Fibroblast of lung (primary cell): ENCODE results near the gene DDX51. TPM values are rescaled to one million over a fixed set of nuclear protein-coding genes. Genes with fewer than 3 reads are reported as not detected.

Source experiments
- DNase-seq, 2 donors: peaks; one replicate each; pipeline versions ENCODE4 v3.0.0 to v3.0.0-alpha.2; 2010; ENCODE audit warnings: low read depth in 2 of 2
- H2AFZ ChIP-seq: 2 replicates; pipeline ENCODE4 v1.5.1; 2012; ENCODE audit warnings: low read length, control low read depth, inconsistent platforms
- H3K27ac ChIP-seq: 2 replicates; pipeline ENCODE4 v1.5.1; 2011; ENCODE audit warnings: low read length, control low read depth; ENCODE audit not compliant: insufficient read depth
- H3K27me3 ChIP-seq: 2 replicates; pipeline ENCODE4 v1.5.1; 2011; ENCODE audit warnings: mild to moderate bottlenecking, low read length; ENCODE audit not compliant: control insufficient read depth, insufficient read depth
- H3K36me3 ChIP-seq: 2 replicates; pipeline ENCODE4 v1.5.1; 2011; ENCODE audit warnings: low read length; ENCODE audit not compliant: control insufficient read depth, insufficient read depth
- H3K4me1 ChIP-seq: 2 replicates; pipeline ENCODE4 v1.5.1; 2011; ENCODE audit warnings: low read length; ENCODE audit not compliant: control insufficient read depth, insufficient read depth; ENCODE audit errors: extremely low read depth
- H3K4me2 ChIP-seq: 2 replicates; pipeline ENCODE4 v1.5.1; 2011; ENCODE audit warnings: low read length, control low read depth; ENCODE audit not compliant: insufficient read depth; ENCODE audit errors: extremely low read depth
- H3K4me3 ChIP-seq, 4 experiments: fragments of 200-600 bp in 1 of 4; sonication (generic) in 1 of 4; replicated peaks in 1 of 4; 2 replicates each; pipeline ENCODE4 v1.5.1; 2011 to 2016; ENCODE audit warnings: low read length in 4 of 4, low read depth in 3 of 4, mild to moderate bottlenecking in 3 of 4, control low read depth in 2 of 4, inconsistent platforms in 1 of 4, mixed read lengths in 1 of 4; ENCODE audit not compliant: insufficient read depth in 1 of 4; ENCODE audit errors: control extremely low read depth in 1 of 4
- H3K79me2 ChIP-seq: 2 replicates; pipeline ENCODE4 v1.5.1; 2012; ENCODE audit warnings: mild to moderate bottlenecking, low read length, inconsistent platforms; ENCODE audit not compliant: control insufficient read depth, insufficient read depth
- H3K9ac ChIP-seq: 2 replicates; pipeline ENCODE4 v1.5.1; 2011; ENCODE audit warnings: mild to moderate bottlenecking, low read length, control low read depth; ENCODE audit not compliant: insufficient read depth
- H3K9me3 ChIP-seq: 2 replicates; pipeline ENCODE4 v1.5.1; 2012; ENCODE audit warnings: low read depth, low read length; ENCODE audit not compliant: control insufficient read depth, insufficient read depth
- H4K20me1 ChIP-seq: 2 replicates; pipeline ENCODE4 v1.5.1; 2011; ENCODE audit warnings: low read length; ENCODE audit not compliant: control insufficient read depth, insufficient read depth; ENCODE audit errors: extremely low read depth
- EZH2 ChIP-seq: IDR thresholded peaks from 2 replicates; pipeline ENCODE4 v1.5.1; 2012; ENCODE audit warnings: low read length, control low read depth, mild to moderate bottlenecking; ENCODE audit errors: missing control alignments
- polyA plus RNA-seq, 2 donors: library from polyadenylated mRNA; depleted of rRNA in 1 of 2; stranded (reverse) in 1 of 2; unstranded in 1 of 2; fragments of >200 nt; gene quantifications; 2 replicates each; pipeline ENCODE4 v1.2.1, GENCODE V29; 2011 to 2012; ENCODE audit warnings: missing spikeins in 1 of 2
- total RNA-seq: library from RNA; depleted of rRNA; stranded (reverse); fragments of >200 nt; gene quantifications from 2 replicates; pipeline ENCODE4 v1.2.1, GENCODE V29; 2014
- TF ChIP-seq, protein P1 (sequence below), 2 donors: IDR thresholded peaks in 1 of 2; conservative IDR thresholded peaks in 1 of 2; 1 replicate in 1 of 2; 2 replicates in 1 of 2; pipeline ENCODE4 v1.5.1; 2011 to 2012; ENCODE audit warnings: low read length in 2 of 2, control low read depth in 1 of 2, inconsistent platforms in 1 of 2, low read depth in 1 of 2, mild to moderate bottlenecking in 1 of 2

Gene DDX51
- total and polyA plus RNA-seq, 2 donors (not counting 1 experiment from before 2014, with no cell fraction given), result 3.7 to 7.4 TPM

DNA sequence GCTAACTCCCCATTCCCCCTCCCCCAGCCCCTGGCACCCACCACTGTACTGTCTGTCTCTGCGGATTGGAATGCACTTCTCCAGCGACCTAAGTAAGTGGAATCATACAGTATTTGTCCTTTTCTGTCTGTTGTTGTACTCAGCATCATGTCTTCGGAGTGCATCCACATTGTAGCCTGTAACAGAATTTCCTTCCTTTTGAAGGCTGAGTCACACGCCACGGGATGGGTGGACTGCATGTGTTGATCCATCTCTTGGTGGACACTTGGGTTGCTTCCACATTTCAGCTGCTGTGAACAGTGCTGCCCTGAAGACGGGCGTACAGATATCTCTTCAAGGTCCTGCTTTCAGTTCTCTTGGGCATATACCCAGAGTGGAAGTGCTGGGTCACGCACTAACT lies 34.4 kb downstream of the DDX51 start:
- no peak overlapping the region for H3K4me3 ChIP-seq
- H3K9ac ChIP-seq, result no peak overlapping the region
- no peak for DNase-seq
- TF ChIP-seq EZH2, result no peak
- TF ChIP-seq, protein P1, sequence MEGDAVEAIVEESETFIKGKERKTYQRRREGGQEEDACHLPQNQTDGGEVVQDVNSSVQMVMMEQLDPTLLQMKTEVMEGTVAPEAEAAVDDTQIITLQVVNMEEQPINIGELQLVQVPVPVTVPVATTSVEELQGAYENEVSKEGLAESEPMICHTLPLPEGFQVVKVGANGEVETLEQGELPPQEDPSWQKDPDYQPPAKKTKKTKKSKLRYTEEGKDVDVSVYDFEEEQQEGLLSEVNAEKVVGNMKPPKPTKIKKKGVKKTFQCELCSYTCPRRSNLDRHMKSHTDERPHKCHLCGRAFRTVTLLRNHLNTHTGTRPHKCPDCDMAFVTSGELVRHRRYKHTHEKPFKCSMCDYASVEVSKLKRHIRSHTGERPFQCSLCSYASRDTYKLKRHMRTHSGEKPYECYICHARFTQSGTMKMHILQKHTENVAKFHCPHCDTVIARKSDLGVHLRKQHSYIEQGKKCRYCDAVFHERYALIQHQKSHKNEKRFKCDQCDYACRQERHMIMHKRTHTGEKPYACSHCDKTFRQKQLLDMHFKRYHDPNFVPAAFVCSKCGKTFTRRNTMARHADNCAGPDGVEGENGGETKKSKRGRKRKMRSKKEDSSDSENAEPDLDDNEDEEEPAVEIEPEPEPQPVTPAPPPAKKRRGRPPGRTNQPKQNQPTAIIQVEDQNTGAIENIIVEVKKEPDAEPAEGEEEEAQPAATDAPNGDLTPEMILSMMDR (conservative IDR thresholded peaks at IDR 0.05 in 1 of 2, IDR thresholded peaks at IDR 0.05 in 1 of 2; ENCODE audit: low read depth in 1 of 2, low read length in 2 of 2), result no peak
- H3K36me3 ChIP-seq, result peaks cover 13% of the 10 kb centered on the region
- no peak overlapping the region for H3K27ac ChIP-seq
- no peaks in the 10 kb centered on the region for H3K9me3 ChIP-seq
- H3K4me2 ChIP-seq, result no peak overlapping the region
- H3K4me1 ChIP-seq, result no peaks in the 10 kb centered on the region
- H3K79me2 ChIP-seq, result no peaks in the 10 kb centered on the region
- H3K27me3 ChIP-seq, result no peaks in the 10 kb centered on the region
- no peak overlapping the region for H2AFZ ChIP-seq
- H4K20me1 ChIP-seq, result no peaks in the 10 kb centered on the region

DNA sequence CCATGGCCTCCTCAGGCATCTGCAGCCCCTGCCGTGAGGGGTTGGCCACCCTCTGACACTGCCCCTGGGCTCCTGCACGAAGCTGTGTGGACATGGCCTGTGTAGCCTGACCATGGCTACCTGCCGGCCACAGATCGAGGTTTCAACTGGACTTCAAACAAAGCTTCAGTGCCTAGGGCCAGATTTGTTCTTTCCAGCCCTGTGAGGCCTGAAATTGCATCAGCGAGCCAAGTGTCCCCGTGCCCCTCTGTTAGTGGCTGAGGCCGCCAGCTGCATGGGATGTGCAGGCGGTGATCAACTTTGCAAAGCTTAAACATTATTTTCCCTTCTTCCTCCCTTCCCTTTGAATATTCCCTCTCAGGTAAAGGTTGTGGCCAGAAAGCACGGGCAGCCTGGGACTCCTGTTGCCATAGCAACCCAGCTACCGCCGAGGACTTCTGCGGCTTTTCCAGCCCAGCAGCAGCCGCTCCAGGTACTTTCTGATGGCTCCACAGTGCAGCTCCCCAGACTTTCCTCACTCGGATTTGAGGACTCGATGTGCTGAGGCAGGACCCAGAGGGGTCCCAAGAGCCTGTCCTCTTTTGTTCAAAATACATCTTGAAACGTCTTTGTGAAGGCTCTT lies 35.8 kb downstream of the DDX51 start:
- no peaks in the 10 kb centered on the region for H3K9me3 ChIP-seq
- peaks cover 15% of the 10 kb centered on the region for H3K36me3 ChIP-seq
- H3K27me3 ChIP-seq, result no peaks in the 10 kb centered on the region
- DNase-seq, result no peak
- H3K9ac ChIP-seq, result no peak overlapping the region
- no peak overlapping the region for H3K4me3 ChIP-seq
- no peak overlapping the region for H3K4me2 ChIP-seq
- no peak for TF ChIP-seq EZH2
- TF ChIP-seq, protein P1 (conservative IDR thresholded peaks at IDR 0.05 in 1 of 2, IDR thresholded peaks at IDR 0.05 in 1 of 2; ENCODE audit: low read depth in 1 of 2, low read length in 2 of 2), result no peak
- no peaks in the 10 kb centered on the region for H3K79me2 ChIP-seq
- H3K27ac ChIP-seq, result no peak overlapping the region
- H3K4me1 ChIP-seq, result no peaks in the 10 kb centered on the region
- H2AFZ ChIP-seq, result no peak overlapping the region
- no peaks in the 10 kb centered on the region for H4K20me1 ChIP-seq

DNA sequence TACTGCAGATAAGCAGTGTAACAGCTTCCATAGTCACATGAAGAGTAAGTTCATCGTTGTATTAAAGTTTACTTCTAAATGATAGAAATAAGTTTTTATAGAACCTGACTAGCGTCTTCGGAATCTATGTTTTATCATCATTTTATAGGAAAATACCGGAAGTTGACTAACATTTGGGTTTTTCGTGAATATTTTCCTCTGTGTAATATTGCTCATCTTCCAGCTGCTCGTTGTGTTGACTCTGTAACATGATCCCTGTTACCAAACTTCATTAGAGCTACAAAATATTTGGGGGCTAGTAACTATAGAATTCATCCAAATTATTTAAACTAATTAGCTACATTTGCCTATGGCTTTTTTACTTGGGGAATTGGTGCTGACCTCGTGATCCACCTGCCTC lies 37.2 kb downstream of the DDX51 start:
- peak in 1 of 2 donors; percentile 20 for DNase-seq
- Histone ChIP-seq H3K27ac (no peak overlapping the region), H4K20me1 (no peaks in the 10 kb centered on the region), H3K4me1 (no peaks in the 10 kb centered on the region), H3K4me3 (no peak overlapping the region), H2AFZ (no peak overlapping the region), H3K9ac (no peak overlapping the region), H3K4me2 (no peak overlapping the region), H3K27me3 (no peaks in the 10 kb centered on the region), H3K79me2 (no peaks in the 10 kb centered on the region), H3K36me3 (peaks cover 14% of the 10 kb centered on the region), H3K9me3 (no peaks in the 10 kb centered on the region)
- TF ChIP-seq, protein P1 (conservative IDR thresholded peaks at IDR 0.05 in 1 of 2, IDR thresholded peaks at IDR 0.05 in 1 of 2; ENCODE audit: low read depth in 1 of 2, low read length in 2 of 2), result no peak
- no peak for TF ChIP-seq EZH2
